Measurements from ENCODE around the gene PCDH9. TPM values are rescaled to one million over a fixed set of nuclear protein-coding genes. Genes with fewer than 3 reads are reported as not detected.

The PCDH9 gene
- total and polyA plus RNA-seq, 10 of the 15 experiments (the other 5 are each of a cell fraction or from before 2014, with no cell fraction given), result 0.02 to 2.3 (median 0.05) TPM; not detected in 1

DNA sequence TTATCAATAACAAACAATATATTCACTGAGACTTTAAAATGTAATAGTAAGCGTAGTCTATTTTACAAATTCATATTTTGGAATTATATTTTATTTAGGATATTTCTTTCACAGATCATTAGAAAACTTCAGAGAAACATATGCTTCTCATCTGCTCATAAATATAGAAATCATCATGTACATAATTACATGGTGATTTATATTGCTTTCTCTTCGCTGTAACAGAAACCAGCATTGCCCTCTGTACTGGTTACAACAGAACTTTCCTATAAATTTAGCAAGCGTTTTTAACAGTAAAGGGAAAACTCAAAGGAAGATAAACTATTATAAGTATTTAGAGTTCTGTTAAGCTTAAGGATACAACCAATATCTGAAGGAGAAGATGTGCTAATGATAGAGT is 672.8 kb downstream of the PCDH9 start:
- no peak for FAIRE-seq

DNA sequence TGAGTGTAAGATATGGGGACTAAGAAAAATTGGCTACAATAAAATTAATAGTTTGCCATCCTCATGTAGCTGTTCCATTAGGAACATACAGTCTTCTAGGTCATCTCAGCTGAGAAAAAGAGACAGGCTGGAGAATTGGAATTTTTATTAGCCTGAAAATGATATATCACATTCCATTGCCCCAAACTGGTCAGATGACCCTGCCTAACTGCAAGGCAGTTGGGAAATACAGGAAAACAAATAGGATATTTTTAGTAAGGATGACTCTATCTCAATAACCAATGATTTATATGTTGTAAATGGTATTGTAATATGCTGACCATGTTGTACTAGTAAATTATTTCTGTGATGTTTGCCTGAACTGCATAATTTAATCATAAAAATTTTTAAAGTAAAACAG is 673.8 kb downstream of the PCDH9 start:
- Histone ChIP-seq H4K20me1 (ENCODE audit: control insufficient read depth, insufficient read depth) (no peaks in the 10 kb centered on the region), H3K9me3 (replicated peaks; ENCODE audit: control insufficient read depth, insufficient read depth, low read length) (no peaks in the 10 kb centered on the region), H3K4me1 (ENCODE audit: control insufficient read depth, insufficient read depth, low read length) (no peaks in the 10 kb centered on the region), H3K4me2 (ENCODE audit: control insufficient read depth, insufficient read depth) (no peak overlapping the region), H3K79me2 (ENCODE audit: control insufficient read depth, insufficient read depth, low read length) (no peaks in the 10 kb centered on the region), H3K36me3 (ENCODE audit: control insufficient read depth in 2 of 2, insufficient read depth in 2 of 2, low read length in 1 of 2) (no peaks in the 10 kb centered on the region), H3K9ac (ENCODE audit: control insufficient read depth, insufficient read depth, low read length) (no peak overlapping the region), H2AFZ (ENCODE audit: control insufficient read depth, low read depth, low read length) (no peak overlapping the region), H3K27me3 (replicated peaks in 1 of 2; ENCODE audit: control insufficient read depth in 2 of 2, insufficient read depth in 2 of 2, low read length in 1 of 2) (no peaks in the 10 kb centered on the region), H3K4me3 (no peak overlapping the region), H3K27ac (ENCODE audit: control insufficient read depth, insufficient read depth) (no peak overlapping the region)
- RAD21 ChIA-PET (ENCODE audit: unreplicated experiment), result no interaction called here
- POLR2A ChIA-PET, result no interaction called here
- no peak for FAIRE-seq
- in situ Hi-C loops (cut with MboI), result no loop called here
- ATAC-seq, result no peak
- no TSS peak for BruUV-seq (replicated peaks)
- SMC1A ChIA-PET (ENCODE audit: uncharacterized antibody, unreplicated experiment), result no interaction called here
- DNase-seq (ENCODE audit: low read depth, low spot score), result no peak
- intact Hi-C loops (cut with micrococcal nuclease; ENCODE audit: unreplicated experiment), result no loop called here
- CTCF ChIA-PET, result interaction anchor here (1.3 to 1.4 kb wide), 2 partner anchors 9 to 13 kb away, joined by 3 to 4 read pairs; no protein-coding TSS in a partner anchor
- TF ChIP-seq MEF2B (IDR thresholded peaks at IDR 0.05; ENCODE audit: partially characterized antibody, poor library complexity, severe bottlenecking), result no peak
- TF ChIP-seq EZH2 (IDR thresholded peaks at IDR 0.05; ENCODE audit: borderline replicate concordance, control insufficient read depth, low read depth, low read length), result no peak
- no peak for TF ChIP-seq MYC (IDR thresholded peaks at IDR 0.05; ENCODE audit: insufficient read depth, insufficient read length, insufficient replicate concordance, low read length, severe bottlenecking)
- TF ChIP-seq RFX5 (IDR thresholded peaks at IDR 0.05; ENCODE audit: low read depth, low read length), result no peak
- TF ChIP-seq EGR1 (IDR thresholded peaks at IDR 0.05; ENCODE audit: borderline replicate concordance in 1 of 2, low read depth in 2 of 2, low read length in 2 of 2), result no peak
- no peak for TF ChIP-seq CBX5 (IDR thresholded peaks at IDR 0.05; ENCODE audit: low read depth)
- TF ChIP-seq RAD51 (IDR thresholded peaks at IDR 0.05), result no peak
- no peak for TF ChIP-seq NFYA (IDR thresholded peaks at IDR 0.05; ENCODE audit: borderline replicate concordance, low read depth, low read length)
- TF ChIP-seq, protein P1, sequence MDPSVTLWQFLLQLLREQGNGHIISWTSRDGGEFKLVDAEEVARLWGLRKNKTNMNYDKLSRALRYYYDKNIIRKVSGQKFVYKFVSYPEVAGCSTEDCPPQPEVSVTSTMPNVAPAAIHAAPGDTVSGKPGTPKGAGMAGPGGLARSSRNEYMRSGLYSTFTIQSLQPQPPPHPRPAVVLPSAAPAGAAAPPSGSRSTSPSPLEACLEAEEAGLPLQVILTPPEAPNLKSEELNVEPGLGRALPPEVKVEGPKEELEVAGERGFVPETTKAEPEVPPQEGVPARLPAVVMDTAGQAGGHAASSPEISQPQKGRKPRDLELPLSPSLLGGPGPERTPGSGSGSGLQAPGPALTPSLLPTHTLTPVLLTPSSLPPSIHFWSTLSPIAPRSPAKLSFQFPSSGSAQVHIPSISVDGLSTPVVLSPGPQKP (IDR thresholded peaks at IDR 0.05; ENCODE audit: low read depth, low read length), result no peak
- TF ChIP-seq, protein P2, sequence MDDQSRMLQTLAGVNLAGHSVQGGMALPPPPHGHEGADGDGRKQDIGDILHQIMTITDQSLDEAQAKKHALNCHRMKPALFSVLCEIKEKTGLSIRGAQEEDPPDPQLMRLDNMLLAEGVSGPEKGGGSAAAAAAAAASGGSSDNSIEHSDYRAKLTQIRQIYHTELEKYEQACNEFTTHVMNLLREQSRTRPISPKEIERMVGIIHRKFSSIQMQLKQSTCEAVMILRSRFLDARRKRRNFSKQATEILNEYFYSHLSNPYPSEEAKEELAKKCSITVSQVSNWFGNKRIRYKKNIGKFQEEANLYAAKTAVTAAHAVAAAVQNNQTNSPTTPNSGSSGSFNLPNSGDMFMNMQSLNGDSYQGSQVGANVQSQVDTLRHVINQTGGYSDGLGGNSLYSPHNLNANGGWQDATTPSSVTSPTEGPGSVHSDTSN (IDR thresholded peaks at IDR 0.05; ENCODE audit: insufficient replicate concordance, low read depth, low read length), result no peak
- TF ChIP-seq NR2F1 (conservative IDR thresholded peaks at IDR 0.05), result no peak

More for the DNA sequence above, 672.8 kb downstream of the PCDH9 start:
- ChIA-PET POLR2A (no interaction called here), CTCF (interaction anchor here (1.3 kb wide), 1 partner anchor 14 kb away, joined by 3 read pairs; no protein-coding TSS in a partner anchor), SMC1A (ENCODE audit: uncharacterized antibody, unreplicated experiment) (no interaction called here), RAD21 (ENCODE audit: unreplicated experiment) (no interaction called here)
- no TSS peak for BruUV-seq (replicated peaks)
- no peak overlapping the region for H3K4me2 ChIP-seq (ENCODE audit: control insufficient read depth, insufficient read depth)
- 1% methylated on average over 3 of the region's 3 CpGs for WGBS (ENCODE audit: insufficient coverage, insufficient replicate concordance, low lambda C conversion rate, missing lambda C conversion rate)
- no peaks in the 10 kb centered on the region for H3K27me3 ChIP-seq (replicated peaks in 1 of 2; ENCODE audit: control insufficient read depth in 2 of 2, insufficient read depth in 2 of 2, low read length in 1 of 2)
- TF ChIP-seq, protein P3, sequence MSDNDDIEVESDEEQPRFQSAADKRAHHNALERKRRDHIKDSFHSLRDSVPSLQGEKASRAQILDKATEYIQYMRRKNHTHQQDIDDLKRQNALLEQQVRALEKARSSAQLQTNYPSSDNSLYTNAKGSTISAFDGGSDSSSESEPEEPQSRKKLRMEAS (IDR thresholded peaks at IDR 0.05; ENCODE audit: low read depth, low read length), result no peak
- no peak overlapping the region for H3K4me3 ChIP-seq
- H3K27ac ChIP-seq (ENCODE audit: control insufficient read depth, insufficient read depth), result no peak overlapping the region
- H3K9ac ChIP-seq (ENCODE audit: control insufficient read depth, insufficient read depth, low read length), result no peak overlapping the region
- H3K4me1 ChIP-seq (ENCODE audit: control insufficient read depth, insufficient read depth, low read length), result no peaks in the 10 kb centered on the region
- DNase-seq (ENCODE audit: low read depth, low spot score) (no peak), ATAC-seq (no peak)
- H3K36me3 ChIP-seq (ENCODE audit: control insufficient read depth in 2 of 2, insufficient read depth in 2 of 2, low read length in 1 of 2), result no peaks in the 10 kb centered on the region
- no peak overlapping the region for H2AFZ ChIP-seq (ENCODE audit: control insufficient read depth, low read depth, low read length)
- intact Hi-C loops (cut with micrococcal nuclease; ENCODE audit: unreplicated experiment) (no loop called here), in situ Hi-C loops (cut with MboI) (no loop called here)
- H3K9me3 ChIP-seq (replicated peaks; ENCODE audit: control insufficient read depth, insufficient read depth, low read length), result no peaks in the 10 kb centered on the region
- H3K79me2 ChIP-seq (ENCODE audit: control insufficient read depth, insufficient read depth, low read length), result no peaks in the 10 kb centered on the region
- H4K20me1 ChIP-seq (ENCODE audit: control insufficient read depth, insufficient read depth), result no peaks in the 10 kb centered on the region
